ENCODE data around the gene TWNK.
A peak's percentile ranks its signal among the peaks of the same experiment; 100 is the strongest.

TWNK gene

GRCh38 chr10:100978121-100978900 is 9.0 kb upstream of the TWNK start:
- Histone ChIP-seq H3K4me1 (ENCODE audit: control insufficient read depth, insufficient read depth, low read length) (no peaks in the 10 kb centered on the region), H3K4me3 (ENCODE audit: low read length) (no peak overlapping the region), H3K9ac (ENCODE audit: low read length) (no peak overlapping the region), H3K36me3 (ENCODE audit: control insufficient read depth, insufficient read depth, low read length) (peaks cover 14% of the 10 kb centered on the region), H3K27me3 (ENCODE audit: control insufficient read depth, insufficient read depth, low read length) (no peaks in the 10 kb centered on the region), H3K9me3 (ENCODE audit: control insufficient read depth, low read length) (no peaks in the 10 kb centered on the region)

- no peaks in the 10 kb centered on the region for H3K27me3 ChIP-seq (ENCODE audit: control insufficient read depth, insufficient read depth, low read length)
- no peaks in the 10 kb centered on the region for H3K9me3 ChIP-seq (ENCODE audit: control insufficient read depth, low read length)
- no peak overlapping the region for H3K4me3 ChIP-seq (ENCODE audit: low read length)
- H3K36me3 ChIP-seq (ENCODE audit: control insufficient read depth, insufficient read depth, low read length) = peaks cover 14% of the 10 kb centered on the region
- no peak overlapping the region for H3K9ac ChIP-seq (ENCODE audit: low read length)
- no peaks in the 10 kb centered on the region for H3K4me1 ChIP-seq (ENCODE audit: control insufficient read depth, insufficient read depth, low read length)
Observed at GRCh38 chr10:100978901-100979195, 8.5 kb upstream of the TWNK start.

- H3K4me1 ChIP-seq (ENCODE audit: control insufficient read depth, insufficient read depth, low read length) = no peaks in the 10 kb centered on the region
- H3K9ac ChIP-seq (ENCODE audit: low read length) = no peak overlapping the region
- H3K4me3 ChIP-seq (ENCODE audit: low read length) = no peak overlapping the region
- peaks cover 14% of the 10 kb centered on the region for H3K36me3 ChIP-seq (ENCODE audit: control insufficient read depth, insufficient read depth, low read length)
- no peaks in the 10 kb centered on the region for H3K27me3 ChIP-seq (ENCODE audit: control insufficient read depth, insufficient read depth, low read length)
- no peaks in the 10 kb centered on the region for H3K9me3 ChIP-seq (ENCODE audit: control insufficient read depth, low read length)
Observed at GRCh38 chr10:100979791-100980272, 7.5 kb upstream of the TWNK start.

- no peak overlapping the region for H3K9ac ChIP-seq (ENCODE audit: low read length)
- H3K36me3 ChIP-seq (ENCODE audit: control insufficient read depth, insufficient read depth, low read length) = peaks cover 14% of the 10 kb centered on the region
- H3K27me3 ChIP-seq (ENCODE audit: control insufficient read depth, insufficient read depth, low read length) = no peaks in the 10 kb centered on the region
- no peak overlapping the region for H3K4me3 ChIP-seq (ENCODE audit: low read length)
- no peaks in the 10 kb centered on the region for H3K9me3 ChIP-seq (ENCODE audit: control insufficient read depth, low read length)
- H3K4me1 ChIP-seq (ENCODE audit: control insufficient read depth, insufficient read depth, low read length) = no peaks in the 10 kb centered on the region
Observed at GRCh38 chr10:100980311-100980710, 7.0 kb upstream of the TWNK start.

- no peaks in the 10 kb centered on the region for H3K27me3 ChIP-seq (ENCODE audit: control insufficient read depth, insufficient read depth, low read length)
- no peak overlapping the region for H3K9ac ChIP-seq (ENCODE audit: low read length)
- H3K4me3 ChIP-seq (ENCODE audit: low read length) = no peak overlapping the region
- H3K9me3 ChIP-seq (ENCODE audit: control insufficient read depth, low read length) = no peaks in the 10 kb centered on the region
- H3K36me3 ChIP-seq (ENCODE audit: control insufficient read depth, insufficient read depth, low read length) = peaks cover 14% of the 10 kb centered on the region
- H3K4me1 ChIP-seq (ENCODE audit: control insufficient read depth, insufficient read depth, low read length) = no peaks in the 10 kb centered on the region
Observed at GRCh38 chr10:100980711-100981110, 6.6 kb upstream of the TWNK start.

- Histone ChIP-seq H3K9me3 (ENCODE audit: control insufficient read depth, low read length) (no peaks in the 10 kb centered on the region), H3K4me1 (ENCODE audit: control insufficient read depth, insufficient read depth, low read length) (peaks cover under 1% of the 10 kb centered on the region), H3K36me3 (ENCODE audit: control insufficient read depth, insufficient read depth, low read length) (peaks cover 10% of the 10 kb centered on the region), H3K9ac (ENCODE audit: low read length) (no peak overlapping the region), H3K27me3 (ENCODE audit: control insufficient read depth, insufficient read depth, low read length) (no peaks in the 10 kb centered on the region), H3K4me3 (ENCODE audit: low read length) (no peak overlapping the region)
Observed at GRCh38 chr10:100981178-100981772, 6.1 kb upstream of the TWNK start.

- Histone ChIP-seq H3K9ac (ENCODE audit: low read length) (no peak overlapping the region), H3K9me3 (ENCODE audit: control insufficient read depth, low read length) (no peaks in the 10 kb centered on the region), H3K36me3 (ENCODE audit: control insufficient read depth, insufficient read depth, low read length) (peaks cover 8% of the 10 kb centered on the region), H3K4me1 (ENCODE audit: control insufficient read depth, insufficient read depth, low read length) (peaks cover 15% of the 10 kb centered on the region), H3K4me3 (ENCODE audit: low read length) (no peak overlapping the region), H3K27me3 (ENCODE audit: control insufficient read depth, insufficient read depth, low read length) (no peaks in the 10 kb centered on the region)
Observed at GRCh38 chr10:100982916-100983830, 4.2 kb upstream of the TWNK start.

GRCh38 chr10:100983868-100984671 is 3.3 kb upstream of the TWNK start:
- no peaks in the 10 kb centered on the region for H3K9me3 ChIP-seq (ENCODE audit: control insufficient read depth, low read length)
- H3K4me3 ChIP-seq (ENCODE audit: low read length) = no peak overlapping the region
- H3K27me3 ChIP-seq (ENCODE audit: control insufficient read depth, insufficient read depth, low read length) = no peaks in the 10 kb centered on the region
- H3K4me1 ChIP-seq (ENCODE audit: control insufficient read depth, insufficient read depth, low read length) = peaks cover 17% of the 10 kb centered on the region
- no peak overlapping the region for H3K9ac ChIP-seq (ENCODE audit: low read length)
- peaks cover 8% of the 10 kb centered on the region for H3K36me3 ChIP-seq (ENCODE audit: control insufficient read depth, insufficient read depth, low read length)

GRCh38 chr10:100984672-100985177 is 2.6 kb upstream of the TWNK start:
- Histone ChIP-seq H3K9ac (ENCODE audit: low read length) (no peak overlapping the region), H3K4me3 (ENCODE audit: low read length) (no peak overlapping the region), H3K4me1 (ENCODE audit: control insufficient read depth, insufficient read depth, low read length) (peaks cover 17% of the 10 kb centered on the region), H3K36me3 (ENCODE audit: control insufficient read depth, insufficient read depth, low read length) (peaks cover 4% of the 10 kb centered on the region), H3K27me3 (ENCODE audit: control insufficient read depth, insufficient read depth, low read length) (no peaks in the 10 kb centered on the region), H3K9me3 (ENCODE audit: control insufficient read depth, low read length) (no peaks in the 10 kb centered on the region)

- Histone ChIP-seq H3K4me1 (ENCODE audit: control insufficient read depth, insufficient read depth, low read length) (peaks cover 17% of the 10 kb centered on the region), H3K4me3 (ENCODE audit: low read length) (no peak overlapping the region), H3K9ac (ENCODE audit: low read length) (no peak overlapping the region), H3K36me3 (ENCODE audit: control insufficient read depth, insufficient read depth, low read length) (no peaks in the 10 kb centered on the region), H3K9me3 (ENCODE audit: control insufficient read depth, low read length) (no peaks in the 10 kb centered on the region), H3K27me3 (ENCODE audit: control insufficient read depth, insufficient read depth, low read length) (no peaks in the 10 kb centered on the region)
Observed at GRCh38 chr10:100985336-100985735, 2.0 kb upstream of the TWNK start.

- Histone ChIP-seq H3K9ac (ENCODE audit: low read length) (peak overlapping the region; percentile 77), H3K9me3 (ENCODE audit: control insufficient read depth, low read length) (no peaks in the 10 kb centered on the region), H3K36me3 (ENCODE audit: control insufficient read depth, insufficient read depth, low read length) (no peaks in the 10 kb centered on the region), H3K27me3 (ENCODE audit: control insufficient read depth, insufficient read depth, low read length) (no peaks in the 10 kb centered on the region), H3K4me1 (ENCODE audit: control insufficient read depth, insufficient read depth, low read length) (peaks cover 17% of the 10 kb centered on the region), H3K4me3 (ENCODE audit: low read length) (peak overlapping the region; percentile 100)
Observed at GRCh38 chr10:100986623-100986951, 756 bp upstream of the TWNK start.

All from mucosa of stomach (tissue), 1 donor.